ENCODE results near the gene AMY1A.
"Not testable (repeated sequence)": the region's sequence is repeated elsewhere in the genome, so short reads cannot be mapped to it uniquely, and the experiment has no call there.

AMY1A gene

GRCh38 chr1:103655460-103655859, at the start of gene AMY1A:
Gene AMY1A, plus strand, starts transcription at chr1:103655760. Its CDS starts 571 bp downstream, at chr1:103656331.
- DNase-seq, result not testable (repeated sequence)

GRCh38 chr1:103616362-103616761, 39.2 kb upstream of the AMY1A start:
- no peak for DNase-seq

GRCh38 chr1:103616994-103617477, 38.5 kb upstream of the AMY1A start, which contains the start of gene AMY2A:
Gene AMY2A, plus strand, starts transcription at chr1:103617427. Its CDS starts 14 bp downstream, at chr1:103617441.
- not testable (repeated sequence) for DNase-seq

- DNase-seq, result not testable (repeated sequence)
These were observed 28.1 kb upstream of the AMY1A start for GRCh38 chr1:103627436-103627835.

- DNase-seq, result not testable (repeated sequence)
These were observed 14.4 kb upstream of the AMY1A start for GRCh38 chr1:103641194-103641593.

- DNase-seq, result not testable (repeated sequence)
These were observed 11.7 kb upstream of the AMY1A start for GRCh38 chr1:103643908-103644307.

- not testable (repeated sequence) for DNase-seq
These were observed 5.3 kb upstream of the AMY1A start for GRCh38 chr1:103650305-103650704.

GRCh38 chr1:103650889-103651288, 4.7 kb upstream of the AMY1A start:
- not testable (repeated sequence) for DNase-seq

- DNase-seq, result not testable (repeated sequence)
These were observed 1.4 kb upstream of the AMY1A start for GRCh38 chr1:103654133-103654532.

- DNase-seq, result not testable (repeated sequence)
These were observed 20.8 kb downstream of the AMY1A start for GRCh38 chr1:103676335-103676734.

- not testable (repeated sequence) for DNase-seq
These were observed 40.5 kb downstream of the AMY1A start, which contains the start of gene AMY1B for GRCh38 chr1:103696110-103696509. Gene AMY1B, minus strand, starts transcription at chr1:103696210. Its CDS starts 571 bp downstream, at chr1:103695639.

GRCh38 chr1:103697430-103697829, 41.9 kb downstream of the AMY1A start:
- DNase-seq, result not testable (repeated sequence)

GRCh38 chr1:103700669-103701068, 45.1 kb downstream of the AMY1A start:
- not testable (repeated sequence) for DNase-seq

GRCh38 chr1:103701256-103701655, 45.7 kb downstream of the AMY1A start:
- DNase-seq, result not testable (repeated sequence)

- DNase-seq, result not testable (repeated sequence)
These were observed 52.1 kb downstream of the AMY1A start for GRCh38 chr1:103707670-103708069.

- not testable (repeated sequence) for DNase-seq
These were observed 54.8 kb downstream of the AMY1A start for GRCh38 chr1:103710381-103710780.

Data from NCI-H187 (cell line).